ENCODE results near the gene DKK3.

Gene DKK3

GRCh38 chr11:11940551-11940950 is 67.9 kb downstream of the DKK3 start:
- Histone ChIP-seq H3K27me3 (ENCODE audit: control insufficient read depth, insufficient read depth, low read length) (no peaks in the 10 kb centered on the region), H3K4me3 (ENCODE audit: low read length) (peak overlapping the region; percentile 11), H3K9ac (ENCODE audit: low read length) (no peak overlapping the region), H3K36me3 (ENCODE audit: control insufficient read depth, low read depth, low read length) (peaks cover 52% of the 10 kb centered on the region), H3K9me3 (ENCODE audit: control insufficient read depth, low read depth, low read length) (no peaks in the 10 kb centered on the region), H3K4me1 (ENCODE audit: control insufficient read depth, low read depth, low read length) (peaks cover 6% of the 10 kb centered on the region), H3K27ac (ENCODE audit: low read length) (no peak overlapping the region)

- Histone ChIP-seq H3K9ac (ENCODE audit: low read length) (no peak overlapping the region), H3K4me3 (ENCODE audit: low read length) (no peak overlapping the region), H3K36me3 (ENCODE audit: control insufficient read depth, low read depth, low read length) (peaks cover 52% of the 10 kb centered on the region), H3K9me3 (ENCODE audit: control insufficient read depth, low read depth, low read length) (no peaks in the 10 kb centered on the region), H3K27me3 (ENCODE audit: control insufficient read depth, insufficient read depth, low read length) (no peaks in the 10 kb centered on the region), H3K27ac (ENCODE audit: low read length) (no peak overlapping the region), H3K4me1 (ENCODE audit: control insufficient read depth, low read depth, low read length) (peaks cover 6% of the 10 kb centered on the region)
These were observed 70.5 kb downstream of the DKK3 start for GRCh38 chr11:11937957-11938356.

- H3K36me3 ChIP-seq (ENCODE audit: control insufficient read depth, low read depth, low read length), result peaks cover 50% of the 10 kb centered on the region
- H3K4me3 ChIP-seq (ENCODE audit: low read length), result no peak overlapping the region
- no peaks in the 10 kb centered on the region for H3K27me3 ChIP-seq (ENCODE audit: control insufficient read depth, insufficient read depth, low read length)
- H3K4me1 ChIP-seq (ENCODE audit: control insufficient read depth, low read depth, low read length), result peaks cover 6% of the 10 kb centered on the region
- no peak overlapping the region for H3K27ac ChIP-seq (ENCODE audit: low read length)
- no peak overlapping the region for H3K9ac ChIP-seq (ENCODE audit: low read length)
- no peaks in the 10 kb centered on the region for H3K9me3 ChIP-seq (ENCODE audit: control insufficient read depth, low read depth, low read length)
These were observed 71.0 kb downstream of the DKK3 start for GRCh38 chr11:11937433-11937832.

GRCh38 chr11:11935536-11935935 is 72.9 kb downstream of the DKK3 start:
- no peaks in the 10 kb centered on the region for H3K9me3 ChIP-seq (ENCODE audit: control insufficient read depth, low read depth, low read length)
- H3K36me3 ChIP-seq (ENCODE audit: control insufficient read depth, low read depth, low read length), result peaks cover 38% of the 10 kb centered on the region
- H3K9ac ChIP-seq (ENCODE audit: low read length), result no peak overlapping the region
- H3K27ac ChIP-seq (ENCODE audit: low read length), result no peak overlapping the region
- no peaks in the 10 kb centered on the region for H3K27me3 ChIP-seq (ENCODE audit: control insufficient read depth, insufficient read depth, low read length)
- H3K4me1 ChIP-seq (ENCODE audit: control insufficient read depth, low read depth, low read length), result peaks cover 3% of the 10 kb centered on the region
- no peak overlapping the region for H3K4me3 ChIP-seq (ENCODE audit: low read length)

GRCh38 chr11:11931461-11932055 is 76.9 kb downstream of the DKK3 start:
- H3K36me3 ChIP-seq (ENCODE audit: control insufficient read depth, low read depth, low read length), result peaks cover 20% of the 10 kb centered on the region
- no peaks in the 10 kb centered on the region for H3K4me1 ChIP-seq (ENCODE audit: control insufficient read depth, low read depth, low read length)
- H3K27ac ChIP-seq (ENCODE audit: low read length), result no peak overlapping the region
- H3K27me3 ChIP-seq (ENCODE audit: control insufficient read depth, insufficient read depth, low read length), result no peaks in the 10 kb centered on the region
- H3K9ac ChIP-seq (ENCODE audit: low read length), result no peak overlapping the region
- no peaks in the 10 kb centered on the region for H3K9me3 ChIP-seq (ENCODE audit: control insufficient read depth, low read depth, low read length)
- no peak overlapping the region for H3K4me3 ChIP-seq (ENCODE audit: low read length)

GRCh38 chr11:11929920-11930319 is 78.5 kb downstream of the DKK3 start:
- Histone ChIP-seq H3K36me3 (ENCODE audit: control insufficient read depth, low read depth, low read length) (peaks cover 17% of the 10 kb centered on the region), H3K9me3 (ENCODE audit: control insufficient read depth, low read depth, low read length) (no peaks in the 10 kb centered on the region), H3K9ac (ENCODE audit: low read length) (no peak overlapping the region), H3K27me3 (ENCODE audit: control insufficient read depth, insufficient read depth, low read length) (no peaks in the 10 kb centered on the region), H3K4me1 (ENCODE audit: control insufficient read depth, low read depth, low read length) (no peaks in the 10 kb centered on the region), H3K4me3 (ENCODE audit: low read length) (no peak overlapping the region), H3K27ac (ENCODE audit: low read length) (no peak overlapping the region)

- no peak overlapping the region for H3K4me3 ChIP-seq (ENCODE audit: low read length)
- H3K27ac ChIP-seq (ENCODE audit: low read length), result no peak overlapping the region
- H3K36me3 ChIP-seq (ENCODE audit: control insufficient read depth, low read depth, low read length), result peaks cover 7% of the 10 kb centered on the region
- no peaks in the 10 kb centered on the region for H3K27me3 ChIP-seq (ENCODE audit: control insufficient read depth, insufficient read depth, low read length)
- no peaks in the 10 kb centered on the region for H3K4me1 ChIP-seq (ENCODE audit: control insufficient read depth, low read depth, low read length)
- H3K9ac ChIP-seq (ENCODE audit: low read length), result no peak overlapping the region
- H3K9me3 ChIP-seq (ENCODE audit: control insufficient read depth, low read depth, low read length), result no peaks in the 10 kb centered on the region
These were observed 84.6 kb downstream of the DKK3 start for GRCh38 chr11:11923828-11924227.

GRCh38 chr11:11916981-11917399 is 91.4 kb downstream of the DKK3 start:
- H3K9me3 ChIP-seq (ENCODE audit: control insufficient read depth, low read depth, low read length), result no peaks in the 10 kb centered on the region
- no peak overlapping the region for H3K9ac ChIP-seq (ENCODE audit: low read length)
- no peaks in the 10 kb centered on the region for H3K4me1 ChIP-seq (ENCODE audit: control insufficient read depth, low read depth, low read length)
- H3K36me3 ChIP-seq (ENCODE audit: control insufficient read depth, low read depth, low read length), result peaks cover 7% of the 10 kb centered on the region
- H3K4me3 ChIP-seq (ENCODE audit: low read length), result no peak overlapping the region
- H3K27ac ChIP-seq (ENCODE audit: low read length), result no peak overlapping the region
- H3K27me3 ChIP-seq (ENCODE audit: control insufficient read depth, insufficient read depth, low read length), result no peaks in the 10 kb centered on the region

- Histone ChIP-seq H3K27me3 (ENCODE audit: control insufficient read depth, insufficient read depth, low read length) (no peaks in the 10 kb centered on the region), H3K36me3 (ENCODE audit: control insufficient read depth, low read depth, low read length) (peaks cover 6% of the 10 kb centered on the region), H3K9ac (ENCODE audit: low read length) (no peak overlapping the region), H3K9me3 (ENCODE audit: control insufficient read depth, low read depth, low read length) (no peaks in the 10 kb centered on the region), H3K4me3 (ENCODE audit: low read length) (no peak overlapping the region), H3K27ac (ENCODE audit: low read length) (no peak overlapping the region), H3K4me1 (ENCODE audit: control insufficient read depth, low read depth, low read length) (no peaks in the 10 kb centered on the region)
These were observed 92.8 kb downstream of the DKK3 start for GRCh38 chr11:11915625-11916024.

GRCh38 chr11:11913395-11913794 is 95.0 kb downstream of the DKK3 start:
- Histone ChIP-seq H3K9me3 (ENCODE audit: control insufficient read depth, low read depth, low read length) (no peaks in the 10 kb centered on the region), H3K27me3 (ENCODE audit: control insufficient read depth, insufficient read depth, low read length) (no peaks in the 10 kb centered on the region), H3K9ac (ENCODE audit: low read length) (no peak overlapping the region), H3K27ac (ENCODE audit: low read length) (no peak overlapping the region), H3K36me3 (ENCODE audit: control insufficient read depth, low read depth, low read length) (peaks cover 6% of the 10 kb centered on the region), H3K4me3 (ENCODE audit: low read length) (no peak overlapping the region), H3K4me1 (ENCODE audit: control insufficient read depth, low read depth, low read length) (no peaks in the 10 kb centered on the region)

Measured in iPS-18a (cell line).